ENCODE measurements around the gene MTHFSD.

Gene MTHFSD

DNA sequence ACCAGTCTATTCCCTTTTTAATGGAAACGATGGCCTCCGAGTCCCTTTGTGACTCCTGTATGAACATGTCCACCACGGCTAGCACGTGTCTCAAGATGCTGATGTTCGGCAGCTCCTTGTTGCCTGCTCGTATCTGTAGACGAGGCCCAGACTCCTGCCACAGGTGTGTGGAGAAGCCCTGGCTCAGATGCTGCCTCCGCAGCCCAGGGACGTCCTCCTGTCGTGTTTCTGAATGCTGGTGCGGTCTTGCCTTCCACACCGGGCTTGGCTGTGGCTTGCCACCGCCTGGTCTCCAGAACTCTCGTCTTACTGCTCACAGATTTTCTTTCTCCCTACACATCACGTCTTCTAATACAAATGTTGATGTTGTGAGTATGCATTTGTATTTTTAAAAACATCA is 27.7 kb downstream of the MTHFSD start:
- TF ChIP-seq ZBTB7A (IDR thresholded peaks at IDR 0.05; ENCODE audit: low read depth) (no peak), TCF12 (IDR thresholded peaks at IDR 0.05; ENCODE audit: low read depth) (no peak), EGR1 (IDR thresholded peaks at IDR 0.05) (no peak), CEBPB (IDR thresholded peaks at IDR 0.05) (no peak), NFIC (IDR thresholded peaks at IDR 0.05) (no peak), YY1 (IDR thresholded peaks at IDR 0.05; ENCODE audit: low read depth) (no peak)
- TF ChIP-seq, protein P1, sequence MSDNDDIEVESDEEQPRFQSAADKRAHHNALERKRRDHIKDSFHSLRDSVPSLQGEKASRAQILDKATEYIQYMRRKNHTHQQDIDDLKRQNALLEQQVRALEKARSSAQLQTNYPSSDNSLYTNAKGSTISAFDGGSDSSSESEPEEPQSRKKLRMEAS (IDR thresholded peaks at IDR 0.05) = no peak

GRCh38 chr16:86525696-86526095 is 29.3 kb downstream of the MTHFSD start:
- no peak for TF ChIP-seq EP300 (IDR thresholded peaks at IDR 0.05; ENCODE audit: borderline replicate concordance)
- TF ChIP-seq, protein P1 (IDR thresholded peaks at IDR 0.05) = no peak

DNA sequence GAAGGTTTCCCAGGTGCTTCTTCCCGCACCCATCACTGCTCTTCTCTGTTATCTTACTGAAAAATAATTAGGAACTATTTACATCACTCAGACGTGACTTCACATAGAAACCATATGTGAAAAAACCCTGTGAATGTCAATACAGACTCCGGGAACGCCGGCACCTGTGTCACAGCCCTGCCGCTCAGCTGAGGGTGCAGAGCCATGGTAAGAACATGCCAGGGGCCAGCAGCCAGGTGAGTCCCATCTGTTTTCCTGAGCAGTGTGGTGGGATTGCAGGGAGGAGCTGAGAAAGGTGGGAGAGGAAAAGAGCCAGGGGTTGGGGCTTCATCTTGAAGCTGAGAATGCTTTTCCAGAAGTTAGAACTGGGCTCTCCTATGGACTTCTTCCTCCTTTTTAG is 31.0 kb downstream of the MTHFSD start:
- no peak for TF ChIP-seq FOXM1 (IDR thresholded peaks at IDR 0.05; ENCODE audit: borderline replicate concordance, low read depth)
- no peak for TF ChIP-seq TAF1 (IDR thresholded peaks at IDR 0.05; ENCODE audit: low read depth)
- TF ChIP-seq, protein P1 (IDR thresholded peaks at IDR 0.05) = no peak

GRCh38 chr16:86523166-86523740 is 31.8 kb downstream of the MTHFSD start:
- TF ChIP-seq CEBPB (IDR thresholded peaks at IDR 0.05) (no peak), TCF12 (IDR thresholded peaks at IDR 0.05; ENCODE audit: low read depth) (no peak), FOXM1 (IDR thresholded peaks at IDR 0.05; ENCODE audit: borderline replicate concordance, low read depth) (no peak), CREB1 (IDR thresholded peaks at IDR 0.05; ENCODE audit: low read depth) (no peak), EP300 (IDR thresholded peaks at IDR 0.05; ENCODE audit: borderline replicate concordance) (no peak), USF1 (IDR thresholded peaks at IDR 0.05) (no peak), NFIC (IDR thresholded peaks at IDR 0.05) (no peak), TEAD4 (IDR thresholded peaks at IDR 0.05) (no peak), YY1 (IDR thresholded peaks at IDR 0.05; ENCODE audit: low read depth) (no peak)

DNA sequence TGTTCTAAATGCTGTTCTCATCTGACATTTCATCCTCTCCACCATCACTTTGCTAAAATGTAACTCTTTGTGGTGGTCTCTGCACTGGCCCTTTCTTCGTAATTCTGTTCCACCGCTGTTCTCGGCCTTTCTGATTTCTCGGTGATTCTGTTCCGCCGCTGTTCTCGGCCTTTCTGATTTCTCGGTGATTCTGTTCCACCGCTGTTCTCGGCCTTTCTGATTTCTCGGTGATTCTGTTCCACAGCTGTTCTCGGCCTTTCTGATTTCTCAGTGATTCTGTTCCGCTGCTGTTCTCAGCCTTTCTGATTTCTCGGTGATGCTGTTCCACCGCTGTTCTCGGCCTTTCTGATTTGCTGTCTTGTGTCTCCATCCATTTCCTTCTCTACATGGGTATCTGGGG is 32.4 kb downstream of the MTHFSD start:
- no peak for TF ChIP-seq TEAD4 (IDR thresholded peaks at IDR 0.05)
- TF ChIP-seq FOXM1 (IDR thresholded peaks at IDR 0.05; ENCODE audit: borderline replicate concordance, low read depth) = no peak
- no peak for TF ChIP-seq REST (IDR thresholded peaks at IDR 0.05; ENCODE audit: low read depth)
- no peak for TF ChIP-seq NFIC (IDR thresholded peaks at IDR 0.05)
- TF ChIP-seq, protein P1 (IDR thresholded peaks at IDR 0.05) = no peak
- no peak for TF ChIP-seq YY1 (IDR thresholded peaks at IDR 0.05; ENCODE audit: low read depth)
- TF ChIP-seq RAD21 (IDR thresholded peaks at IDR 0.05; ENCODE audit: low read depth) = no peak
- TF ChIP-seq EP300 (IDR thresholded peaks at IDR 0.05; ENCODE audit: borderline replicate concordance) = no peak
- TF ChIP-seq USF1 (IDR thresholded peaks at IDR 0.05) = no peak
- no peak for TF ChIP-seq TCF12 (IDR thresholded peaks at IDR 0.05; ENCODE audit: low read depth)
- no peak for TF ChIP-seq EGR1 (IDR thresholded peaks at IDR 0.05)
- no peak for TF ChIP-seq TAF1 (IDR thresholded peaks at IDR 0.05; ENCODE audit: low read depth)
- no peak for TF ChIP-seq CREB1 (IDR thresholded peaks at IDR 0.05; ENCODE audit: low read depth)
- no peak for TF ChIP-seq ZBTB7A (IDR thresholded peaks at IDR 0.05; ENCODE audit: low read depth)
- no peak for TF ChIP-seq CEBPB (IDR thresholded peaks at IDR 0.05)

GRCh38 chr16:86521236-86522197 is 33.5 kb downstream of the MTHFSD start:
- no peak for TF ChIP-seq TAF1 (IDR thresholded peaks at IDR 0.05; ENCODE audit: low read depth)

DNA sequence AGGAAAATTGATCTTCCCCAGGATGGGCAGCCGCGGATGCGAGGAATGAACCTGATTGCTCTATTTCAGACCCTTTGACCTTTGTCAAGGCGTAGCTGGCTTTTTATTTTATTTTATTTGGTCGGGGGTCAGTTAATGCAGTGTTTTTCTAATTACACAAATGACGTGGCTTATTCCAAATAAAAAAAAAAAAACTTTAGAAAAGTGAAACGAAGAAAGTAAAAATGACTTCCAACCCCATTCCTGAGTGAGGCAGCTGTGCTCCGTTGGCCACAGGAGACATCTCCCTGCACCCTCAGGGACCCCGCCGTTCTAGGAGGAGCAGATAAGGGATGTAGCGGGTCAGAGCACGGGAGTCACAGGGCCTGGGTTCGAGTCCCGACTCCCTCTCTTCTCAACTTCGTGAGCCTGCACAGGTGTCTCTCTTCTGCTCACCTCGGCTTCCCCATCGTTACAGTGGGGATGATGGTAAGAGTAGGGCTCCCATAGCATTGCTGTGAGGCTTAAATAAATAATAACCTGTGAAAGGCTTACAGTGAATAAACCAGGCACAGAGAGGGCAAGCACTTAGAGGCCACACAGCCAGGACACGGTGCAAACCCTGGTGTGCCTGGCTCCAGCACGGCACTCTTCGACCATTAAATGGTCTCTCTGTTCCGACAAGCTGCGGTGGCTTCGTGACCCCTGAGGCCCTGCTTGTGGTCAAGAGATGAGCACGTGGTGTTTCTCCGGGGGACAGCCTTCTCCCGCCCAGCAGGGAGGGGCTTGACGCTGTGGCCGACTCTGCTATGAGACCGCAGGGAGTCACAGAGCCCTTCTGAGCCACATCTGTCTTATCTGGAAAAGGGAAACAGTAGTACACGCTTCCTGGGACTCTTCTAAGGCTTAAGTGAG is 34.5 kb downstream of the MTHFSD start:
- TF ChIP-seq YY1 (IDR thresholded peaks at IDR 0.05; ENCODE audit: low read depth) (no peak), NFIC (IDR thresholded peaks at IDR 0.05) (no peak), FOXM1 (IDR thresholded peaks at IDR 0.05; ENCODE audit: borderline replicate concordance, low read depth) (no peak), RAD21 (IDR thresholded peaks at IDR 0.05; ENCODE audit: low read depth) (no peak)

Measured in Ishikawa (cell line).